ENCODE data around the gene PIK3C3.
"Not testable (repeated sequence)": the region's sequence is repeated elsewhere in the genome, so short reads cannot be mapped to it uniquely, and the experiment has no call there.

Gene PIK3C3

GRCh38 chr18:42025974-42026625 lies 71.1 kb downstream of the PIK3C3 start:
- DNase-seq, result no peak

GRCh38 chr18:42028247-42028832 lies 73.3 kb downstream of the PIK3C3 start:
- peak; percentile 9 to 44 for DNase-seq

GRCh38 chr18:42029092-42029491 lies 74.1 kb downstream of the PIK3C3 start:
- DNase-seq, result no peak

DNA sequence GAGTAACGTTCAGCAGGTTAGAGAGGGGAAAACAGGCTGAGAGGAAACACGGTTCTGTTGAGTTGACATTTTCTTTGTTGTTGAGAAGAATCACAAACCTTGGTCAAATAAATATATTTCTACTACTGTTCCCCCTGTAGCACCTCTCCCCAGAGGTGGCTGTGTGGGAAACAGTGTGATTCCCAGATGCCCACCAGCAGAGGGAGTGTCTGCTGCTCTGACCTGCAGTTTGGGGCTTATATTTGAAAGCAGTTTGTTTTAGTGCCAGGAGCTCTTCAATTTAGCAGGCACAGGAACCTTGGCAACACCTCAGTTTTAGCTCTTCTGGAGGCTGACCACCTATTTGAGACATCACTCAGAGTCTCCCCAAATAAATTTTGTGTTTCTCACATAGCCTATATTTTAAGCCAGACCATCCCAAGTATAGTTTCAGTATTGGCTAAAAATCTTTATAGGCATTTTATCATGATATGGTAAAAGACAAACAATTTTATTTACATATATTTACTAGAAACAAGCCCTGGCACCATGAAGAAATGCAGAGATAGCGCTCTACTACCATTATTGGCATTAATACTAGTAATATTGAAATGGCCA lies 75.7 kb downstream of the PIK3C3 start:
- DNase-seq, result peak in 1 of 2 experiments; percentile 46

GRCh38 chr18:42032447-42032846 lies 77.4 kb downstream of the PIK3C3 start:
- no peak for DNase-seq

- no peak for DNase-seq
Measured at GRCh38 chr18:42033137-42033810, 78.2 kb downstream of the PIK3C3 start.

DNA sequence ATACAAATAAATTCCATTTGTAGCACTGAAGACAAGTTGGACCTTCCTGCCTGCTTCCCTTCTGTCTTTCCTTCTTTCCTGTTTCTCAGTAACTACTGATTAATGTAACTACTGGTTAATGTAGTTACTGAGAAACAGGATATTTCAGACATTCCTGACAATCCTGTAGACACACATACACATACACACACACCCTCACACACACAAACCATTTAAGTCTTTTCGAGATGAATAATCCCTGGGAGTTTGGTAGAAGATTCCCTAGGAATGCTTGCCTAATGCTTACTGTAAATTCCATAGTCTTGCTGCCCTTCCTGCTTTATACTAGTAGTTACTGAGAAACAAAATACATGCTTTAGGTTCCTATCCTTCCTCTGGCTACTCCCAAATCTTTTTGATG lies 83.9 kb downstream of the PIK3C3 start:
- no peak for DNase-seq

DNA sequence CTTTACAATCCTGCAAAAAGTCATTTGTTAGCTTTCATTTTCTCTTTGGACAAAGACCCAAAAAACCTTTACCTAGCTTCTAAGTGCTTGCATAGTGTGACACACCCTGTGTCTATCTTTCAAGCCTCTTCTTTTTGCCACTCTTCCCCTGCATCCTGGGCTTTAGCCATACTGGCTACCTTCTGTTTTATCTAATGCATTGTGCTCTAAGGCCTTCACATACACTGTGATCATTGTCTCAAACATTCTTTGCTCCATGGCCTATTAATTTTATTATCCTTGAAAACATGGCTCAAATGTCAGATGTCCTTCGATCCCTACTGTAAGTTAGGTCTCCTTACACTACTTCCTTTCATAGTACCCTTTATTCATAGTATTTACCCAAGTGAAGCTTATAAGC lies 84.4 kb downstream of the PIK3C3 start:
- DNase-seq, result no peak

DNA sequence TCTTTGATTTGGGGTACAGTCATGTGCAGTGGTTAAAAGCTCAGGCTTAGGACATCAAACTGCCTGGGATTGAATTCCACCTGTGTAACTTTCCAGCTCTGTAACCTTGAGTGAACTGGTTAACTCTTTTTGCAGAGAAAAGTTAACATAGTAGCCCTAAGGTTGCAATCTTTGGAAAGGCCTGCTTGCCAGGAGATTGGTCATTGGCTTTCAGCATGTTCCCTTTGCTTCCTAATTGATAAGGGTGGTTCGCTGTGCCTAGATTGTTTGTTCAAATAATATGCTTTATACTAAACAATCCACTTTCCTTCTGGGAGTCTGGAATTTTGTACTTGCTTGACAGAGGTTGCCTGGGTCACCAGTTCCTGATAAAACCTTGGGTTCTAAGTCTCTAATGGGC lies 86.8 kb downstream of the PIK3C3 start:
- no peak for DNase-seq

GRCh38 chr18:42045346-42045745 lies 90.3 kb downstream of the PIK3C3 start:
- no peak for DNase-seq

DNA sequence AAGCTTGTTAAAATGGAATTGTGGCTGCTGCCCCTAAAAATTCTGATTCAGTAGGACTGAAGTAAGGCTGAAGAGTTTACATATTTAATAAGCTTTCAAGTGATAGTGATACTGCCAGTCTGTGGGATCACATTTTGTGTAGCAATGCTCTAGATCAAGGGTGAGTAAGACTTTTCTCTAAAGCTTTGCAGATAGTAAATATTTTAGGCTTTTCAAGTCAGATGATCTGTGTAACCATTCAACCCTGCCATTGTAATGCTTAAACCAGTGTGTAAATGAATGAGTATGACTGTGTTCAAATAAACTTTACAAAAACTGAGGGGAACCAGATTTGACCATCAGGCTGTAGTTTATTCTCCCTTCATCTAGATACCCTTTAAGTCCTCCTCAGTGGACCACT lies 92.7 kb downstream of the PIK3C3 start:
- DNase-seq, result no peak

GRCh38 chr18:42048158-42048557 lies 93.1 kb downstream of the PIK3C3 start:
- no peak for DNase-seq

- not testable (repeated sequence) for DNase-seq
Measured at GRCh38 chr18:42049536-42049935, 94.5 kb downstream of the PIK3C3 start.

GRCh38 chr18:42051411-42051810 lies 96.4 kb downstream of the PIK3C3 start:
- DNase-seq, result no peak

- peak; percentile 22 to 51 for DNase-seq
Measured at GRCh38 chr18:42052122-42052708, 97.2 kb downstream of the PIK3C3 start.

GRCh38 chr18:42053188-42053781 lies 98.3 kb downstream of the PIK3C3 start:
- peak; percentile 23 to 73 for DNase-seq

- DNase-seq, result no peak
Measured at GRCh38 chr18:42064109-42064508, 109.1 kb downstream of the PIK3C3 start.

DNA sequence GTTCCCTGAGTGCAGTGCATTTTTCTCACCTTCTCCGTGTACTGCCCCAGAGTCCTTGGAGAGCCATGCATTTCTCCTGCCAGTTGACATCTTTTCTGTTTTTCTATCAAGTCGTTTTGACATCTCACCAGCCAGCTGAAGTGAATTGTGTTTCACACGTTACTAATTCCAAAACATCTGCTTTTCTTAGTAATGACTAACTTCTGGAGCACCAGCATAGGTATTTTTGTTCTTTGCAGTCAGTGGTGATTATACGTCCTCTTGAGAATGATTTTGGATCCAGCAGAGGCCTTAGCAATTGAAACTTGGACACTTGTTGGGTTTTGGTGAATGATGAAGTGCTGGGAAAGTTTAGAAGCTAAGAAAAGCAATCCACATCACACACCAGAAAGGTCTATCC lies 112.5 kb downstream of the PIK3C3 start:
- DNase-seq, result no peak

GRCh38 chr18:42068030-42068429 lies 113.0 kb downstream of the PIK3C3 start:
- no peak for DNase-seq

- no peak for DNase-seq
Measured at GRCh38 chr18:42069036-42069435, 114.0 kb downstream of the PIK3C3 start.

DNA sequence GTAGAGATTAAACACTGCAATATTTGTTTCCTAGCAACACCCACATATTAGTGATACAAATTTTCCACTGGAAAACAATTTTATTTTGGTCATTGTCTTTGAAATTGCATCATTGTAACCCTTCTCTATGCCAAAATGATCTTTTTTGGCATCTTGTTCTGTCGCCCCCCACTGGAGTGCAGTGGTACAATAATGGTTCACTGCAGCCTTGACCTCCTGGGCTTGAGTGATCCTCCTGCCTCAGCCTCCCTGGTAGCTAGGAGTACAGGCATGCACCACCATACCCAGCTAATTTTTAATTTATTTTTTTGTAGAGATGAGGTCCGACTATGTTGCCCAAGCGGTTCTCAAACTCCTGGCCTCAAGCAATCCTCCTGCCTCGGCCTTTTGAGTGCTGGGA lies 117.4 kb downstream of the PIK3C3 start:
- DNase-seq, result no peak

GRCh38 chr18:42074704-42075103 lies 119.7 kb downstream of the PIK3C3 start:
- DNase-seq, result no peak

GRCh38 chr18:42078711-42079110 lies 123.7 kb downstream of the PIK3C3 start:
- no peak for DNase-seq

Data from NCI-H446 (cell line).